Hippocampal formation (tissue), 2 donors: ENCODE measurements around the gene CERS6.
A peak's percentile ranks its signal among the peaks of the same experiment; 100 is the strongest.

Source experiments
- DNase-seq, 2 donors: peaks; one replicate each; lab custom pipeline; 2025; lab: John Stamatoyannopoulos, UW

Gene CERS6

DNA sequence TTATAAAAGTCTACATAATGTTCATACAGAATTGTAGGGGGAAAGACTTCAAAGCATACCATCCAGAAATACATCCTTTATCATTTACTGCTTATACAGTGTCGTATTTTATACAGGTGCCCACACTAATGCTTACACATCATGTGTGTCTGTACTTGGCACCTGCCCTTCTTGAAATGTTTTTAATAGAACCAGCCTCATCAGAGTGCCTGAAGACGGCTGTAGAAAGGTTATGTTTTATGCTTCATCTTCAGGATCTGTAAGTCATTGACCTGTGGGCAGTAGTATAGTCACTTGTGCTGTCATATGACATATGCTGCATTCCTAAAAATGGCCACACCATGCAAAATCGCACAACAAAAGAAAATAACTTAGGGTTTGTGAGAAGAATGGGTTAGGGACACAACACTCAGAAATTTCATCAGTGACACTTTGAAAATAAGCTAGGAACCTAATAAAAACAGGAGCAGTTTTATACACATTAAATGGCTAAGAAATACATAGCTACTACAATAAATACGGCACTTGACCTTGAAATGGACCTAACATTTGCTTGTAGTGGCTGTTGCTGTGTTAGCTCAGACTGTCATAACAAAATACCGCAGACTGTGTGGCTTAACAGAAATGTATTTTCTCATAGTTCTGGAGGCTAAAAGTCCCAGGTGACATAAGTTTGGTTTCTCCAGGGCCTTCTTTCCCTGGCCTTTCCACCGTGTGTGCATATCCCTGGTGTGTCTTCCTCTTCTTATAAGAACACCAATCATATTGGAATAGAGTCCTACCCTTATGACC, 112.6 kb downstream of the CERS6 start:
- no peak for DNase-seq

DNA sequence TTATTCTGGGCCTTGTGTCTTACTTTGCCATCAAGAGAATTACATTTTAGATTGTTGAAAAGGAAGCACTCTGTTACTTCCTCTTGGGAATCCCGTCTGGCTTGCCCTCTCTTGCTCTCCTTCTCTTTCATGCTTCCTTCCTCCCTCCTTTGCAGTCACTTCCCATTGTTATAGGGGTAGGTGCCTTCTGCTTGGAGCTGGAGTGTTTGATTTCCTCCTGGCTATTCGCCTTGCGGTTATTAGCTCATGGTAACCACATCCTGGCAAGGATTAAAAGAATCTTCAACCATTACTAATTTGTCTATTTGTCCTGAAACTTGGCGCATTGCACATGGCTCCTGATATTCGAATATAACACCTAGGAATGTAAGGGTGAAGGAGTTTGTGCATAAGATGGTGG, 115.0 kb downstream of the CERS6 start:
- no peak for DNase-seq

DNA sequence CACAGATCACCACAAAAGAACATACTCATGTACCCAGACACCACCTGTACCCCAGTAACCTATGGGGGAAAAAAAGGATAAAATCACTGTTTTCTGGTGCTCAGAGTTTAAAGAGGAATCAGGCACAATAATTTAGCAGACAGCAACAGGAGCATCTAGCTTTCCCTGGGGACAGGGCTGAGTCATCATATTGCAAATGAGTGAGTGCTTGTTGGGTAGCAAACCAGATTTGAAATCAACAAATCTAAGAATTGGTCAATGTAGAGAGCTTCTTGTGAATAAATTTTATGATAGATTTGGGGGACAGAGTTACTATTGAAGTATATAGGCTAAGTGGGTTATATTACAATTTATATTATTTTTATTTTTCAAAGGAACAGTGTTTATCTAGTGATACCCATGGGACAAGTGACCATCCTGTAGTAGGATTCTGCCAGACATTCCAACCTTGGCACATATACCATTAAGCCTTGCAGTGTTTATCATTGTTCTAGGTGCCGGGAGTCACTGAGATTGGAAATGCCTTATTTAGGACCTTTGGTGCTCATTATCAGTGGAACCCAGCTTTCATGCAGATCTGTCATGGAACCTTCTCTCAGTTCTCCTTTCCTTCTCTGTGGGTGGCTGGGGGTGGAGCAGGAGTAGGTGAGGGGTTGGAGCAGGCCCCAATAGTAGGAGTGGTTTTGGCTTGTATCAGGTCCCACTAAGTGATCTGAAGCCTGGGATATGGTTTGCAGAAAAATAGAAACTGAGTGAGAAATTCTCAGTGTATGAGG, 117.2 kb downstream of the CERS6 start:
- no peak for DNase-seq

DNA sequence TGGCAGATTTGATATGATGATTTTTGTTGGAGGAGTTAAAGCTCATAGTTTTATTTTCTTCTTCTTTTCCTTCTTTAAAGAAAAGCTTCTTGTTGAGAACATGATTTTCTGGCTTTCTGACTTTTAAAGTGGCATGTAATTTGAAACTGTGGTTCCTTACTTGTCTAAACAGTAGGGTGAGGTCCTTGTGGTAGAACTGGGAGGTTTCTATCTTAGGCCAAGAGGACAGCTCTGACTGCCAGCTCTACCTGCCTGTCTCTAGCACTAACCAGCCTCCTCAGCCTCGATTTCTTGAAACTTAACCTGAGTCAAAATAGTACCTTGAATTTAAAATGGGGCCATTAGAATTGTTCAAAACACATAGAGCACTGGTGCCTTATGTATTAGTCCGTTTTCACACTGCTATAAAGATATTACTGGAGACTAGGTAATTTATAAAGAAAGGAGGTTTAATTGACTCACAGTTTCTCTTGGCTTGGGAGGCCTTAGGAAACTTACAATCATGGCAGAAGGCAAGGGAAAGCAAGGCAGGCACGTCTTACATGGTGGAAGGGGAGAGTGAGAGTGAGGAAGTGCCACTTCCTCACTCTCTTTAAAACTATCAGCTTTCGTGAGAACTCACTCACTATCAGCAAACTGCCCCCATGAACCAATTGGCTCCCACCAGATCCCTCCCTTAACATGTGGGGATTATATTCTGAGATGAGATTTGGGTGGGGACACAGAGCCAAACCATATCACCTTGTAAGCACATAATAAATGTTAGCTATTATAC, 119.0 kb downstream of the CERS6 start:
- DNase-seq: no peak

DNA sequence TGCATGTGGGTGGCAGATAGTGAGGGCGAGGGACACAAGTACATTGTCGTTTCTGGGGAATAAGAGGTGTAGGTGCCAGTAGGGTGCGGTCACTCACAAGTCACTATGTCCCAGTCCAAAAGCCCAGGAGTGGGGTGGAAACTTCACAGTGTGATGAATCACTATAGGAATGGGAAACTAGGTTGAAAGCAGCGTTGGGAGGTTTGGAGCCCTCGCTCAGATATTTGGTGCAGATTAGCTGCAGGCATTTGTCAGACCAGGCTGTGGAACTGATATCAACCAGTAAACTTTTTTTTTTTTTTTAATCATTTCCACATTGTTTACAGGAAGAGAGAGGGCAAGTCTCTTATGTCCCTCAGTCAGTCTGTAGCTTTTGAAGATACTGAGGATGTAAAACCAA, 121.8 kb downstream of the CERS6 start:
- no peak for DNase-seq

DNA sequence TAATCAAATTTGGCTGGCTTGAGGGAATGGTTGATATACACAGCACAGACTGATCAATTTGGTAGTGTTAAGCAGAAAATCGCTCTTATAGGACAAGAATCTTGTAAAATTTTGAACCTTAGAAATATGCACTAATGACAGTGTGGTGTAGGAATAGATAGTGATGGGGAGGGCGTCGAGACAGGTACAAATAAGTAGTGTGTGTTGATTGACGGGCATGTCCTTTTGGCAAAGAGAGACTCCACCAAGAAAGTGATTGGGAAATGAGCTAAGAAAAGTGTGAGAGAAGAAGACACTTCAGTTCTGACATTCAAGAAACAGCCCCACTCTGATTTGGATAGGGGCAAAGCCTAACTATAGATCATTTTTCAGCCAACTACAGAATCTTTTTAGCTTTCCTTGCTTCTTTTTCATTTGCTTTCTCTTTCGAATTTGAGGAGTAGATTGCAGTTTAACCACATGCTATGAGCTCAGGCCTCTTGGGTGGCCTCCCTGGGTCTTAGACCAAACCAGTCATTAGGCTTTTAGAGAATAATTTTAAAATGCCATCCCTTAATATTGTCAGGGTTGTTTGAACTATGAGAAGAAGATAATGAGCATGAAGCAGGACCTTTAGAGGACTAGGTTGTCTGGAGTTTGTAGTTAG, 127.1 kb downstream of the CERS6 start:
- DNase-seq: no peak

DNA sequence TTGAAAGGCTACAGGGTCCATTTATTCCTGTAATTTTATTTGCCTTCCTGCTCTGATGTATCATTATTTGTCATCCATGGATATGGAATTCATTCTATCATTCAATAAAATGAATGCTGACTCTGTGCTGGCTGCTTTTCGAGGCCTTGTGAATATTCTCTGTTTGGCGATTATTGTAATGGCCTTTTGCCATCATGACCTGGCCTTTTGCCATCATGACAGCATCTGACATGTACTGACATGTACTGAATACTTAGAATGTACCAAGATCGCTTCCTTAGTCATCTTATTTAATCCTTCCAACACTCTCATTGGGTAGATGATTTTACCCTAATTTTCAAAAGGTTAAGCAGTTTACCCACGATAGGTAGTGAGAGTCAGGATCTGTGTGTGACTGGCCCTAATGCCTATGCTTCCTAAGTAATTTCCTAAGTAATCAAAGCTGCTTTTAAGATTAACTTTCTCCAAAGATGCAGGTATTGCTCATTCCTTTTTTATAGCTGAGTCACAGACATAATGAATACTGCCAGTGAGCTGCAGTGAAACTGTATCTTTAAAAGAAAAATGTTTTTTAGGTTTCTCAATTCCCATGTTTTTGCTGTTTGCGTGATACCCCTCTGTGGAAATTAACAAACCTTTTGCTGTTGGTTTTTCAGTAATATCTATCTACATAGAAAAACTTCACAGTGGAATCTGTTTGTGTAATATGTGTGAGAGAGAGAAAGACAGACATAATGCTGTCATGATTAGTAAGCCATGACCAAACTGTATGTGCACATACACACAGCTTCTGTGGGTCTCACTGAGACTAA, 127.8 kb downstream of the CERS6 start:
- DNase-seq: no peak

DNA sequence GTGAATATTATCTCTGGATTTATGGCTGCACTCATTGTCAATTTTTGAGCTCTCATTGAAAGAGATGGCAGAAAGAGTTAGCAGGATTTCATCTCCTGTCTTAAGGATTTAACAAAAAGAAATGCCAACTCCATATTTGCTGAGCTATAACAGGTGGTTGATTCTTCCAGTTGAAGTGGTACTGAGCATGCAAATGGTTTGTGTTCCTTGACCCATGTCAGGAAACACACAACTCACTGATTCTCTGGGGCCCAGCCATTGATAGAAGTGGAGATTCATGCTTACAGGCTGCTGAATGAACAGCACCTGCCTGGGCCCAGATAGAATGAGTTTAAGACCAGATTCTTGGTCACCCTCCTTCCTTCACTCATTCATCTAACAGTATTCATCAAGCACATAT, 128.8 kb downstream of the CERS6 start:
- no peak for DNase-seq

DNA sequence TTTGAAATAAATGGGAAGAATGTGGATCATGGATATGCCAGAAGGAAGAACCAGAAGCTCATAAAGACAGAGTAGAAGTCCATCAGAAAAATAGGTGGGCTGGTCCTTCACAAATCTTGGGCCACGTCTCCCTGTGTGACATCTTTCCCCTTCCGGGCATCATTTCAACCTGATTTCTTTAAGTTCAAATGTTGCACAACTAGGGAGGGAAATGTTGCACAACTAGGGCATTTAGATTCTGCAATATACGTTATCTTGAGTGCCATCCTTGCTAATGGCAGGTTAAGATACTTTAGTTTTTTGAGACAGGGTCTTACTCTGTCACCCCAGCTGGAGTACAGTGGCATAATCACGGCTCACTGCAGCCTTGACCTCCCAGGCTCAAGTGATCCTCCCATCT, 129.6 kb downstream of the CERS6 start:
- DNase-seq: no peak

DNA sequence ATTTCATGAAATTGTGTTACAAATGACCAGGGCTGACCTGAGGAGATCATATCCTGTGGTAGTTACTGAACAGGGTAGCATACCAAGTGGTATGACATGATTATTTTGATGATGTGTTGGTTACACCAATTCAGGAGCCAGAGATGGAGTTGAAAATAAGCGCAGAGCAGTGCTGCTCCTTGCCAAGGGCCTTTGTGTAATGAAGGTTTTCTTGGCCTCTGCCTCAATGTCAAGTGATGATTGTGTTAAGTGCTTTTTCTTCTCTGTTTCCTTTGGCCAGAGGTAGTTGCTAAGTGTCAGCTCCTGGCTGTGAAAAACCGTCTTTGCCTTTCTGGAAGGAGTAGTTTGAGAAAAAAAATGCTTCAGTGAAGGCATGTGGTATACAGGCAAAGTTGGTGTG, 131.2 kb downstream of the CERS6 start:
- peak in 1 of 2 donors; percentile 39 for DNase-seq

DNA sequence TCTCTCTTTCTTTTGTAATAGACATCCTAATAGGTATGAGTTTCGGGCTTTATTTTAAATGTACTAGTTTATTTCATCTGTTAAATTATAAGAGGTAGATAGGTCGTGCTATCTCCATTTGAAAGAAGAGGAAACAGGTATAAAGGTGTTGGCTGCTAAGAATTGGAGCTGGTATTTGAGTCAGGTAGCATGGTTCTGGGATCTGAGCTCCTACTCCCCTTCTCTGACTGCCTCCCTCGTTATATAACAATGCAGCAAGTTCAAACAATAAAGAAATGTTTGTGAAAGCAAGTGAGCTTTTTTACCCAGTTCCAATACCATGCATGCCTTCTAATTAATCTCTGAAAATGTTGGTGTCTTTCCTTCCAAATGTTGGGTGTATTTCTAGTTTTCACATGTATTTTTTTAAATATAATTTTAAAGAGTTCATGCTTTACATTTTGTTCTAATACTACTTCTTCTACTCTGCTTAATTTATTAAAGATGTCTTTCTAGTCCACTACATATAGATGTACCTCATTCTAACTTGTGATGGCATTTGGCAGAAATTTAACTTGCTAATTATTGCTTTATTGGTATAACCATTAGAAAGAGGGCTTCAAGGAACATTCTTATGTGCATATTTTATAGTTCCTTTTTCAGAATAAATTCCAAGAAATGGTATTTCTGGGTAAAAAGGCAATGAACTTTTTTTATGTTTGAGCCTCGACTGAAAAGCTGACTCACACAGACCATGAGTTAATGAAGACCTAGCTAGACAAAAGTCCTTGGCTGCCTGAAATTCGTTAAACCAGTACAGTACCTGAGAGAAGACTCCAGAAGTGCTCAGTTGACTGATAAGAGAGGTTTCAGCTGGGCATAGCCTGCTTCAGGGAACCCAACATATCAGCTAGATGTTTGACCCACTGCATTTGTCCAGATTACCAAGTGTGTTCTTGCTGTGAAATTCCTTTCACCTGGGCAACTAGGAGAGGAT, 133.5 kb downstream of the CERS6 start:
- DNase-seq: no peak

DNA sequence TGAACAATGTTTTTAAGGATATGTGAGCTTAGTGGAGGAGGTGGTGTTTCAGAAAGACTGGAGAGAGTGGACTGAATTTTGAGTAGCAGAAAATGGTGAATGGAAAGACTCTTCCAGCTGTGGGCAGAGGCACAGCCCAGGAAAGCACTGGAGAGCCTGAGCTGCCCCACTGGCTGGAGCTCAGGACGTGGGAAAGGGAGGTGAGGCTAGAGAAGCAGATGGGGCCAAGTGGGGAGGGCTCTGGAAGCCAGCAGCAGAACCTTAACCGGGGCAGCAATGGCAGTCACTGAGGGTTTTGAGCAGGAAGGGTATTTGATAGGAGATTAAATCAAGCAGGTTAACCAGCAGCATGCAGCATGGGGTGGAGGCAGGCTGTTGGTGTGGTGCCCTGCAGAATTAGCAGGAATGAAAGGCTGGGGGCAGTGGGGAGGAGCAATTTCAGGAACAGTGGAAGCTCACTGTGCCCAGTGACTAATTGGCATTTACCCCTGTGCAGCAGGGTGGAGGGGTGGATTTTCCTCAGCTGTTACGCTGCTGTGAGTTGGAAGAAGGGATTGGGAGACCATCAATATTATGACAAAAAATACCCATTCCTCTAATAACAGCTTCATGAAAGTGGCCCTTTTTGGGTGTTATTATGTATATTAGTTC, 136.2 kb downstream of the CERS6 start:
- DNase-seq: no peak

DNA sequence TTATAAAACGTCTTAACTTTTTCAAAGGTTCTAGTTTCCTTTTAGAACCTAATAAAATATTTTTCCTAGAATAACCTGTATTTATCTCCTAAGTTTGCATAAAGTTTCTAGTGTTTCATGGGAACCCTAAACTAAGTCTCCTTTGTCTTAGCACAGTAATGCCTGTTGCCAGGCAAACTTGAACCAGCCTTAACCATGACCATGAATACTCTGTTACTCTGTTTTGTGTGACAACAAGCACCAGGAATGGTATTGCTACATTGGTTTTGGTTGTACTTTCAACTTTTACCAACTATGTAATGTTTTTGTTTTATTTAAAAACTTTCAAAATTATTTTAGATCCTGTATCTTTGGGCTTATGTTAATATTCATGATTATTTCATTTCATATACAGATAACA, 137.6 kb downstream of the CERS6 start:
- no peak for DNase-seq

DNA sequence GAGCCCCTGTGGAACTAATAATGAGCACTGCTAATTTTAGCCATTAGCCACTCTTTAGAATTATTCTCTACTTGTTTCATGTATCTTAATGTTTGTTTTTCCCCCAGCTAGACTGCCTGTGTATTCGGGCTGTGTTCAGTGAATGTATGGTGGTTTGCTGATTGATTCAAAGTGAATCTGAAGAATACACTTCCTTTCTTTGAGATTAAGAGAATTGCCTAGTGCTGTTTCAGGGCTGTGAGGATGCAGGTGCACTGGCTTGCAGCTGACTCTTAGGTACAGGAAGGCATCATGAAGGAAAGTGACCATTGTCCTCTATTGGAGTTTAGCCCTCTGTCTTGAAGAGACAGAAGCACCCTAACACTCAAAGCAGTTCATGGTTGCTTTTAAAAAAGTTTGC, 138.7 kb downstream of the CERS6 start:
- DNase-seq: no peak

DNA sequence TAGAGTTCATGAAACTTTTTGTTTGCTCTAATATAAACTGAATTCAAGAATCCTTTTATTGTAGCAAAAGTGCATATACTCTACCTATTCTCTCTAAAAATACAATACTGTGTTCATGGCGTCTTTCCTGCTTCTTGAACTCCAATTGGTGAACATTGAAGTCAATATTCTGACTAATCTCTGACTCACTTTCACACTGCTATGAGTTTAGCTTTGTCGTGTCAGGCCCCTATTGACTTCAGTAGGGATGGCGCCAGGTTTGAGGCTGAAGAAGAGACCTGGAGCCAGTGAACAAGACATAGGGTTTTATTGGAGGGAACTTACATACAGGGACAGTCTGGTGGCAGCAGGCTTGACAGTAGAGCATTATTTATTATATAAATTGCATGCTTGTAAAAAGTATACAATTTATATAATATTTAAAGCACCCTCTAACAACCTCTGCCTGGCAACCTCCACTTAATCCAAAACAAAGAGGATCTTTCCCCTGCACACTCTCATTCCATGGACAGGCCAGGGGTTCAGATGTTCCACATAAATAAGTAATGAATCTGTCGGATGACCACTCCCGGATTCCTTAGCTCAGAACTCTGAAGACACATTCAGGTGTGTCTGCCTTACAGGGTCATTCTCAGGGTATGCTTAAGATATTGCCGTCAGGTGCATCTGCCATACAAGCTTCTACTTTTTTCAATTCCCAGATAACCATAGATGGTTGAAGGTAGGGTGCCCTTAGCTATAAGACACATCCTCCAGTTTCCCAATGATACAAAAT, 141.0 kb downstream of the CERS6 start:
- DNase-seq: no peak

DNA sequence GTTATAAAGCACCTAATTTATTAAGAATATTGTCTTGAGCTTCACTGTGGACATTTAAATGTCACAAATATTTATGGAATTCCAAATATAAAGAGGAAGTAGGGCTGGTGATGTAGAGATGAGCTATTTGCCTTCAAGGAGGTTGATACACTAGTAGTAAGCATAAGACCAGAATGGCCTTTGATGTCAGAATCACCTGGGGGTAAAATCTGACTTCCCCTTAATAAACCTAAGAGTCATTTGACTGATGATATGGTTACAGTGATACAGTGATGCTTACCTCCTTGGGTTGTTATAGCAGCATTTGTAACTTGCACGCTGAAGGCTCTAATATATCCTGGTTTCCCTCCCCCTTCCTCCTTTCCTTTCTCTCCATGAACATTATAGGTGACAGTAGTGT, 143.7 kb downstream of the CERS6 start:
- no peak for DNase-seq

DNA sequence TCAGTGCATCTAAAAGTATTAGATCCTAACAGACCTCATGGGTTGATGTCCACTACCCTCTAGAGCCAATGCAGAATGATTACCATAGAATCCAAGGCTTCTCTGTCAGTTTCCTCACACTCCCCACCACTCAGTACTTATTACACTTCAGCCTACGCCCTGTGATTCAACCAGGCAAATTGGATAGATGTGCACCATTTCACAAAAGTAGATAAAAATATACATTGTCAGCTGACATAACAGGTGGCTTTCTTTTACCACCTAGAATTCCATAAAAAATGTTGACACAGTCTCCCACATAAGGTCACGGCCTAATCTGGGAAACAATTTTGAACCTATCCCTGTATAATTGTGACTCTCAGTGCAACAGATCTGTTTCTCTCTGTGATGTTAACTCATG, 144.9 kb downstream of the CERS6 start:
- DNase-seq: no peak

DNA sequence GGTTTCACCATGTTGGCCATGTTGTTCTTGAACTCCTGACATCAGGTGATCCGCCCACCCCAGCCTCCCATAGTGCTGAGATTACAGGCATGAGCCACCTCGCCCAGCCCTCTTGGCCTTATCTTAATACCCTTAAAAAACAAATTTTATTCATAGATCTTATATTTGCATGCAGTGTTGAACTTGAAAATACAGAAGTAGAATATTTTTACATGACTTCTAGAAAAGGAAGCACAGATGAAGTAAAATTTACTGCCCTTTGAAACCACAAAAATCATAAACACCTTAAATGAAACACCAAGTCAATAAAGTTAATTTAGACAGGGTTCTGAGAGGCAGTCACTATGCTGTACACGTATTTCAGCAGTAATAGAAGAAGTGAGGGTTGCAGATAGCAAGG, 145.7 kb downstream of the CERS6 start:
- no peak for DNase-seq

DNA sequence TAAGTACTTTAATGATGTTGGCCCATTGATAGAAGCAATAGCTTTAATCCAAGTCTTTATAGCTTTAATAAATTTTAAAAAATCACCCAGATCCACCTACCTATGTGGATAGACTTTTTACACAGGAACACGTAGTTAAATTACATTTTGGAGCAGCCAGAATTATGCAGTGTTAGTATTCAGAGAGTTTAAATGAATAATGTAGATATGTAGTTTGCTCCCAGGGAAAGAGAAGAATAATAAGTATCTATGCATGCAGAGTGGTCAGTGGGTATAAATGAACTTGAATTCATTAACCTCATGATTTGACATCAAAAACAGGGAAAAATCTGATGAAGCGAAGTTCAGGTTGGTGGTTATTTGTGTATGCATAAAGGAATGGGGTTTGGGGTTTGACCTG, 146.3 kb downstream of the CERS6 start:
- no peak for DNase-seq
